Measurements from ENCODE around the gene MYH8.

Gene MYH8

DNA sequence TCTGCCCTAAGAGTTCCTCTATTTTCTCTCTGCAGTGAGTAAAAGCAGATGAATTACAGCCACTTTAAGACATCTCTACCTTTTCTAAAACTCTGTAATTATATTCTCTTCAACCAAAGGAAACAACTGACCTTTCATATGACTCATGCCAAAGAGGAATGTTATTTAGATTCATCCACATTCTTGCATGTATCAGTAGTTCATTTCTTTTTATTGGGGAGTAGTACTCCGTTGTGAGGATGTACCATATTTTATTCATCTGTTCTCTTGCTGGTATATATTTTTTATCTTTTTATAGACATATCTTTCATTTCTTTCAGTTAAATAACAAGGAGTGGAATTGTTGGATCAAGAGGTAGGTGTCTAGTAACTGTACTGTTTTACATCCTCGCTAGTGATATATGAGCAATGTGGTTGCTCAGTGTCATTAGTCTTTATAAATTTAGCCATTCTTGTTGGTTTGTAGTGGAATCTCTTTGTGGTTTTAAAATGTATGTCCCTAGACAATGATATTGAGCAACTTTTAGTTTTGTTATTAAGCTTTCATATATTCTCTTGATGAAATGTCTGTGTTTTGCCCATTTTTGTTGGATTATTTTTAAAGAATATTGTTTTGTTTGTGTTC lies 7.8 kb upstream of the MYH8 start:
- Histone ChIP-seq H3K79me2 (ENCODE audit: insufficient read depth, low read length) (no peaks in the 10 kb centered on the region), H3K4me3 (ENCODE audit: low read depth, low read length, poor library complexity, severe bottlenecking) (no peak overlapping the region), H3K9me2 (ENCODE audit: low read depth, low read length) (no peaks in the 10 kb centered on the region; the same call in 1 of the 2 replicates), H3K4me1 (ENCODE audit: insufficient read depth, low read length, severe bottlenecking) (no peaks in the 10 kb centered on the region), H3K27me3 (ENCODE audit: insufficient read depth, low read length) (no peaks in the 10 kb centered on the region), H2AFZ (ENCODE audit: low read length) (no peak overlapping the region), H3K36me3 (ENCODE audit: insufficient read depth, low read length) (no peaks in the 10 kb centered on the region), H3K27ac (ENCODE audit: low read depth, low read length, poor library complexity, severe bottlenecking) (no peak overlapping the region), H3K9ac (ENCODE audit: low read length) (no peak overlapping the region), H3K9me3 (ENCODE audit: low read length) (no peaks in the 10 kb centered on the region), H4K20me1 (ENCODE audit: insufficient read depth, low read length) (no peaks in the 10 kb centered on the region), H3F3A (ENCODE audit: insufficient read depth, low read length) (no peaks in the 10 kb centered on the region), H3K4me2 (ENCODE audit: low read length) (no peak overlapping the region)
- no peak for TF ChIP-seq EZH2 (IDR thresholded peaks at IDR 0.05; ENCODE audit: borderline replicate concordance, low read length)
- TF ChIP-seq, protein P1, sequence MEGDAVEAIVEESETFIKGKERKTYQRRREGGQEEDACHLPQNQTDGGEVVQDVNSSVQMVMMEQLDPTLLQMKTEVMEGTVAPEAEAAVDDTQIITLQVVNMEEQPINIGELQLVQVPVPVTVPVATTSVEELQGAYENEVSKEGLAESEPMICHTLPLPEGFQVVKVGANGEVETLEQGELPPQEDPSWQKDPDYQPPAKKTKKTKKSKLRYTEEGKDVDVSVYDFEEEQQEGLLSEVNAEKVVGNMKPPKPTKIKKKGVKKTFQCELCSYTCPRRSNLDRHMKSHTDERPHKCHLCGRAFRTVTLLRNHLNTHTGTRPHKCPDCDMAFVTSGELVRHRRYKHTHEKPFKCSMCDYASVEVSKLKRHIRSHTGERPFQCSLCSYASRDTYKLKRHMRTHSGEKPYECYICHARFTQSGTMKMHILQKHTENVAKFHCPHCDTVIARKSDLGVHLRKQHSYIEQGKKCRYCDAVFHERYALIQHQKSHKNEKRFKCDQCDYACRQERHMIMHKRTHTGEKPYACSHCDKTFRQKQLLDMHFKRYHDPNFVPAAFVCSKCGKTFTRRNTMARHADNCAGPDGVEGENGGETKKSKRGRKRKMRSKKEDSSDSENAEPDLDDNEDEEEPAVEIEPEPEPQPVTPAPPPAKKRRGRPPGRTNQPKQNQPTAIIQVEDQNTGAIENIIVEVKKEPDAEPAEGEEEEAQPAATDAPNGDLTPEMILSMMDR (IDR thresholded peaks at IDR 0.05; ENCODE audit: low read length) = no peak

DNA sequence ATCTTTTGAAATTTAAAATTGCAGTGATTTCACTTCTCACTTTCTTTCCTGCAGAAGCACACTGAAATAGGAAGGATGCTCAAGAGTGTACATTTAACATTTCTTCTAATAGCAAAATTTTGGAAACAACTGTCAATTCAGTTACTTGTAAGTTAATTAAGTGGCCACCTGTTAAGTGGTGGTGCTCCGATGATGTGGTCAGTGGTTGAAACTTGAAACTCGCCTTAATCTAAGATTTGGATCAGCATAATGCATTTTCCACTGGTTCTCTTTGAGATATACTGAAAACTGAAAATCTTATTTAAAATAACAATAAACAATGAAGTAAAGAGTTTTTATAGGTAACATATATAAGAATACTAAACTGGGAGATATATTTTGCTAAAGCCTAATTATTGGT lies 7.0 kb upstream of the MYH8 start:
- Histone ChIP-seq H3K9ac (ENCODE audit: low read length) (no peak overlapping the region), H3K27me3 (ENCODE audit: insufficient read depth, low read length) (no peaks in the 10 kb centered on the region), H2AFZ (ENCODE audit: low read length) (no peak overlapping the region), H3K4me1 (ENCODE audit: insufficient read depth, low read length, severe bottlenecking) (no peaks in the 10 kb centered on the region), H4K20me1 (ENCODE audit: insufficient read depth, low read length) (no peaks in the 10 kb centered on the region), H3K27ac (ENCODE audit: low read depth, low read length, poor library complexity, severe bottlenecking) (no peak overlapping the region), H3K36me3 (ENCODE audit: insufficient read depth, low read length) (no peaks in the 10 kb centered on the region), H3K79me2 (ENCODE audit: insufficient read depth, low read length) (no peaks in the 10 kb centered on the region), H3K9me3 (ENCODE audit: low read length) (no peaks in the 10 kb centered on the region), H3F3A (ENCODE audit: insufficient read depth, low read length) (no peaks in the 10 kb centered on the region), H3K4me2 (ENCODE audit: low read length) (no peak overlapping the region), H3K4me3 (ENCODE audit: low read depth, low read length, poor library complexity, severe bottlenecking) (no peak overlapping the region), H3K9me2 (ENCODE audit: low read depth, low read length) (no peaks in the 10 kb centered on the region; the same call in 1 of the 2 replicates)
- TF ChIP-seq, protein P1 (IDR thresholded peaks at IDR 0.05; ENCODE audit: low read length) = no peak
- no peak for TF ChIP-seq EZH2 (IDR thresholded peaks at IDR 0.05; ENCODE audit: borderline replicate concordance, low read length)

DNA sequence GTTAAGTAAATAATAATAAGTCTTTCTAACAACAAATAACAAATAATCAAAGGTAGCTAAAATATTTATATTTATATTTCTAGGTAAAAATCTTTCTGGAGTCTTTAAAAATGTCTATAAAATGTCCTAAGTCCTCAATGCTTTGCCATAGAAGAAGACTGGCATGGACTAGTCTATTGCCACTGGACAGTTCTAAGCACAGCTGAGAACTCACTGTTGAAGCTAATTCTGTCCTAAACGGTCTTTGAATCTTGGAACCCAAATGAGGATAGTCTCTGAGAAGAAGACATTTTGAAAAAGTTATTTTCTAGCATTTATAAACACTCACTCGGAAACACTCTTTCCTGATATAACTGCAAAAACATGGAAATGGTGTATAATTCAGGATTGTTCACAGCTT lies 539 bp downstream of the MYH8 start:
- H3K9ac ChIP-seq (ENCODE audit: low read length) = no peak overlapping the region
- H3K4me2 ChIP-seq (ENCODE audit: low read length) = no peak overlapping the region
- H3K9me2 ChIP-seq (ENCODE audit: low read depth, low read length) = no peaks in the 10 kb centered on the region; the same call in 1 of the 2 replicates
- TF ChIP-seq EZH2 (IDR thresholded peaks at IDR 0.05; ENCODE audit: borderline replicate concordance, low read length) = no peak
- TF ChIP-seq, protein P1 (IDR thresholded peaks at IDR 0.05; ENCODE audit: low read length) = no peak
- H3K9me3 ChIP-seq (ENCODE audit: low read length) = no peaks in the 10 kb centered on the region
- no peaks in the 10 kb centered on the region for H3K79me2 ChIP-seq (ENCODE audit: insufficient read depth, low read length)
- H3K27ac ChIP-seq (ENCODE audit: low read depth, low read length, poor library complexity, severe bottlenecking) = no peak overlapping the region
- no peaks in the 10 kb centered on the region for H3K36me3 ChIP-seq (ENCODE audit: insufficient read depth, low read length)
- H4K20me1 ChIP-seq (ENCODE audit: insufficient read depth, low read length) = no peaks in the 10 kb centered on the region
- H3K4me1 ChIP-seq (ENCODE audit: insufficient read depth, low read length, severe bottlenecking) = no peaks in the 10 kb centered on the region
- no peaks in the 10 kb centered on the region for H3K27me3 ChIP-seq (ENCODE audit: insufficient read depth, low read length)
- no peaks in the 10 kb centered on the region for H3F3A ChIP-seq (ENCODE audit: insufficient read depth, low read length)
- H3K4me3 ChIP-seq (ENCODE audit: low read depth, low read length, poor library complexity, severe bottlenecking) = no peak overlapping the region
- no peak overlapping the region for H2AFZ ChIP-seq (ENCODE audit: low read length)
